HepG2 (cell line): ENCODE results near the gene PSME3IP1.

Source experiments
- EP300 ChIP-seq, 3 experiments: sonication (generic) in 1 of 3; formaldehyde crosslinking in 1 of 3; IDR thresholded peaks; 2 replicates each; pipeline versions ENCODE4 v1.5.1 to v1.6.1; 2011 to 2020; ENCODE audit warnings: low read depth in 2 of 3, low read length in 2 of 3, borderline replicate concordance in 1 of 3, improper control_type of control experiment in 1 of 3, mild to moderate bottlenecking in 1 of 3, missing genetic modification reagents in 1 of 3, moderate library complexity in 1 of 3
- POLR2AphosphoS5 ChIP-seq: IDR thresholded peaks from 2 replicates; pipeline ENCODE4 v1.6.1; 2012; ENCODE audit warnings: low read depth, low read length
- RFX5 ChIP-seq: IDR thresholded peaks from 2 replicates; pipeline ENCODE4 v1.6.1; 2011; ENCODE audit warnings: low read depth, low read length, improper control_type of control experiment
- SETDB1 ChIP-seq: sonication (generic); formaldehyde crosslinking; IDR thresholded peaks from 2 replicates; pipeline ENCODE4 v1.5.1; 2020; ENCODE audit warnings: missing genetic modification reagents, mild to moderate bottlenecking, borderline replicate concordance
- TP53 ChIP-seq: sonication (generic); formaldehyde crosslinking; conservative IDR thresholded peaks from 2 replicates; pipeline ENCODE4 v1.4.0; 2020; ENCODE audit warnings: missing genetic modification reagents
- ZBTB42 ChIP-seq: sonication (generic); formaldehyde crosslinking; IDR thresholded peaks from 2 replicates; pipeline ENCODE4 v1.5.0; 2020; ENCODE audit warnings: mild to moderate bottlenecking, missing genetic modification reagents
- ZFP41 ChIP-seq: sonication (generic); formaldehyde crosslinking; IDR thresholded peaks from 2 replicates; pipeline ENCODE4 v1.4.0; 2020; ENCODE audit warnings: mild to moderate bottlenecking, missing genetic modification reagents, borderline replicate concordance
- ZNF703 ChIP-seq: sonication (generic); formaldehyde crosslinking; IDR thresholded peaks from 2 replicates; pipeline ENCODE4 v1.5.1; 2020; ENCODE audit warnings: missing genetic modification reagents, mild to moderate bottlenecking, moderate library complexity, borderline replicate concordance
- ZNF713 ChIP-seq: sonication (generic); formaldehyde crosslinking; IDR thresholded peaks from 2 replicates; pipeline ENCODE4 v1.4.0; 2020; ENCODE audit warnings: mild to moderate bottlenecking, missing genetic modification reagents
- TF ChIP-seq, protein P1 (sequence below): sonication (generic); formaldehyde crosslinking; IDR thresholded peaks from 2 replicates; pipeline ENCODE4 v1.5.0; 2020; ENCODE audit warnings: missing genetic modification reagents

DNA sequence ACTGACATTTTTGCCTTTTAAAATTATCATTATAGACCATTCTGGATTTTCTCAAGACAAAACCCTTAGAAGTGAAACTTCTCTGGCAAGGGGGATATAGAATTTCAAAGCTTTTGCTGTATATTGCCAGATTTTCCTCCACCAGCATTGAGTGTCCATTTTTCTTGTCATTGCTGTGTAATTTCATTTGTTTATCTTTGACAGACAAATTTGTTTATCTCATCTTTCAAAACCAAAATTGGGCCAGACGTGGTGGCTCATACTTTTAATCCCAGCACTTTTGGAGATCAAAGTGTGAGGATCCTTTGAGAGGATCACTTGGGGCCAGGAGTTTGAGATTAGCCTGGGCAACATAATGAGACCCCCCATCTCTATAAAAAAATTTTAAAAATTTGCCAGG, 43.2 kb upstream of the PSME3IP1 start:
- TF ChIP-seq ZBTB42 (CRISPR knock-in tag) (no peak), RFX5 (no peak), ZNF713 (CRISPR knock-in tag) (no peak), TP53 (CRISPR knock-in tag) (no peak), ZNF703 (no peak), POLR2AphosphoS5 (no peak), EP300 (IDR thresholded peaks at IDR 0.05; ENCODE audit: low read depth in 2 of 2, low read length in 2 of 2) (no peak), EP300 (CRISPR knock-in tag; IDR thresholded peaks at IDR 0.05; ENCODE audit: borderline replicate concordance) (no peak), SETDB1 (CRISPR knock-in tag) (no peak), ZFP41 (CRISPR knock-in tag) (no peak)
- TF ChIP-seq, protein P1, sequence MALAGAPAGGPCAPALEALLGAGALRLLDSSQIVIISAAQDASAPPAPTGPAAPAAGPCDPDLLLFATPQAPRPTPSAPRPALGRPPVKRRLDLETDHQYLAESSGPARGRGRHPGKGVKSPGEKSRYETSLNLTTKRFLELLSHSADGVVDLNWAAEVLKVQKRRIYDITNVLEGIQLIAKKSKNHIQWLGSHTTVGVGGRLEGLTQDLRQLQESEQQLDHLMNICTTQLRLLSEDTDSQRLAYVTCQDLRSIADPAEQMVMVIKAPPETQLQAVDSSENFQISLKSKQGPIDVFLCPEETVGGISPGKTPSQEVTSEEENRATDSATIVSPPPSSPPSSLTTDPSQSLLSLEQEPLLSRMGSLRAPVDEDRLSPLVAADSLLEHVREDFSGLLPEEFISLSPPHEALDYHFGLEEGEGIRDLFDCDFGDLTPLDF (CRISPR knock-in tag): no peak
